Small intestine (tissue), 7 donors: ENCODE data around the gene PTH2. TPM values are rescaled to one million over a fixed set of nuclear protein-coding genes. Genes with fewer than 3 reads are reported as not detected.

ENCODE experiments used
- DNase-seq, 2 donors: peaks; one replicate each; pipeline versions ENCODE4 v3.0.0 to v3.0.0-alpha.2; 2013
- FAIRE-seq: peaks from 2 replicates; lab custom pipeline; 2012; peaks lifted over from hg19 to GRCh38; lab: Jason Lieb, UNC
- H3K27ac ChIP-seq, 3 donors: one replicate each; pipeline ENCODE4 v1.5.1; 2013; ENCODE audit warnings: low read length in 2 of 3, mild to moderate bottlenecking in 2 of 3, control low read depth in 1 of 3, inconsistent platforms in 1 of 3, low read depth in 1 of 3, moderate library complexity in 1 of 3
- H3K27me3 ChIP-seq, 3 donors: one replicate each; pipeline ENCODE4 v1.6.1; 2013; ENCODE audit warnings: low read length in 3 of 3, inconsistent platforms in 1 of 3; ENCODE audit not compliant: control insufficient read depth in 3 of 3, insufficient read depth in 3 of 3
- H3K36me3 ChIP-seq, 3 donors: one replicate each; pipeline ENCODE4 v1.6.1; 2013; ENCODE audit warnings: low read length in 3 of 3, inconsistent platforms in 1 of 3, low read depth in 1 of 3, mild to moderate bottlenecking in 1 of 3, moderate library complexity in 1 of 3; ENCODE audit not compliant: control insufficient read depth in 3 of 3, insufficient read depth in 2 of 3
- H3K4me1 ChIP-seq, 3 donors: one replicate each; pipeline ENCODE4 v1.6.1; 2013; ENCODE audit warnings: low read length in 2 of 3, inconsistent platforms in 1 of 3, low read depth in 1 of 3, mild to moderate bottlenecking in 1 of 3, moderate library complexity in 1 of 3; ENCODE audit not compliant: control insufficient read depth in 3 of 3, insufficient read depth in 2 of 3
- H3K4me3 ChIP-seq, 3 donors: one replicate each; pipeline ENCODE4 v1.5.1; 2013; ENCODE audit warnings: low read length in 3 of 3, control low read depth in 1 of 3, inconsistent platforms in 1 of 3, low read depth in 1 of 3, mild to moderate bottlenecking in 1 of 3, moderate library complexity in 1 of 3
- H3K9me3 ChIP-seq, 2 donors: one replicate each; pipeline ENCODE4 v1.6.1; 2013; ENCODE audit warnings: low read depth in 1 of 2, low read length in 1 of 2; ENCODE audit not compliant: control insufficient read depth in 2 of 2, insufficient read depth in 1 of 2
- WGBS, 3 donors: extraction: QIAGEN DNeasy Blood & Tissue Kit; methylation state at CpG; one replicate each; pipeline ENCODE4 v1.1.7; 2013; 5-methylcytosine and 5-hydroxymethylcytosine counted together
- polyA plus RNA-seq, 4 donors: library from polyadenylated mRNA; stranded (reverse) in 3 of 4; unstranded in 1 of 4; fragments of 200-250 nt in 3 of 4; fragments of 120-200 nt in 1 of 4; gene quantifications; one replicate each; pipeline versions ENCODE4 v1.2.1 to v1.2.3, GENCODE V29; 2013
- donor health status: healthy with polysubstance abuse.
- donor health status: control.
- donor health status: control.
- donor health status: Bipolar disorder and iron deficiency.
- donor health status: healthy.

PTH2 gene
- polyA plus RNA-seq, 4 donors, result not detected

- no peaks in the 10 kb centered on the region for H3K36me3 ChIP-seq
- 65 to 89% (median 66%) methylated on average over 5 of the region's 5 CpGs for WGBS, 3 donors
- no peak overlapping the region for H3K4me3 ChIP-seq
- peaks cover 16 to 73% (median 28%) of the 10 kb centered on the region in 3 donors for H3K27me3 ChIP-seq
- H3K4me1 ChIP-seq, result peaks cover 0 to 2% (median 0%) of the 10 kb centered on the region in 3 donors
- H3K27ac ChIP-seq, result no peak overlapping the region
- DNase-seq, result no peak
- no peak for FAIRE-seq
- H3K9me3 ChIP-seq, result no peaks in the 10 kb centered on the region
Observed at GRCh38 chr19:49418511-49418910, 4.7 kb downstream of the PTH2 start.

GRCh38 chr19:49417088-49417487 lies 6.2 kb downstream of the PTH2 start:
- H3K27me3 ChIP-seq, result peaks cover 5 to 61% (median 17%) of the 10 kb centered on the region in 3 donors

GRCh38 chr19:49415810-49416200 lies 7.4 kb downstream of the PTH2 start:
- DNase-seq (no peak), FAIRE-seq (no peak)
- no peak overlapping the region for H3K4me3 ChIP-seq
- 31 to 69% (median 65%) methylated on average over 2 of the region's 2 CpGs for WGBS, 3 donors
- H3K27ac ChIP-seq, result no peak overlapping the region
- H3K4me1 ChIP-seq, result no peaks in the 10 kb centered on the region
- peaks cover 0 to 50% (median 9%) of the 10 kb centered on the region in 3 donors for H3K27me3 ChIP-seq
- no peaks in the 10 kb centered on the region for H3K36me3 ChIP-seq
- H3K9me3 ChIP-seq, result no peaks in the 10 kb centered on the region

More at GRCh38 chr19:49417088-49417487, 6.2 kb downstream of the PTH2 start:
- DNase-seq (no peak), FAIRE-seq (no peak)
- Histone ChIP-seq H3K36me3 (no peaks in the 10 kb centered on the region), H3K27ac (no peak overlapping the region), H3K4me3 (no peak overlapping the region), H3K4me1 (no peaks in the 10 kb centered on the region), H3K9me3 (no peaks in the 10 kb centered on the region)
- WGBS, 3 donors, result 35 to 50% (median 36%) methylated on average over 7 of the region's 7 CpGs

GRCh38 chr19:49415102-49415809 lies 8.0 kb downstream of the PTH2 start:
- 47 to 68% (median 65%) methylated on average over 15 of the region's 15 CpGs for whole genome bisulfite sequencing, 3 donors
- Histone ChIP-seq H3K27me3 (peaks cover 0 to 44% (median 9%) of the 10 kb centered on the region in 3 donors), H3K27ac (no peak overlapping the region), H3K9me3 (no peaks in the 10 kb centered on the region), H3K4me3 (no peak overlapping the region), H3K36me3 (no peaks in the 10 kb centered on the region), H3K4me1 (no peaks in the 10 kb centered on the region)
- DNase-seq (no peak), FAIRE-seq (no peak)

GRCh38 chr19:49414256-49414655 lies 9.0 kb downstream of the PTH2 start:
- Histone ChIP-seq H3K4me3 (no peak overlapping the region), H3K27me3 (peaks cover 0 to 37% (median 9%) of the 10 kb centered on the region in 3 donors), H3K36me3 (no peaks in the 10 kb centered on the region), H3K27ac (no peak overlapping the region), H3K9me3 (no peaks in the 10 kb centered on the region), H3K4me1 (no peaks in the 10 kb centered on the region)
- DNase-seq, result no peak
- 83 to 85% (median 84%) methylated on average over 3 of the region's 3 CpGs for WGBS, 3 donors
- FAIRE-seq, result no peak

- peak in 1 of 2 donors; percentile 38 for DNase-seq
- no peak for FAIRE-seq
Observed at GRCh38 chr19:49413348-49413747, 9.9 kb downstream of the PTH2 start.

GRCh38 chr19:49411681-49412326 lies 11.4 kb downstream of the PTH2 start:
- FAIRE-seq (no peak), DNase-seq (no peak)
- Histone ChIP-seq H3K9me3 (no peaks in the 10 kb centered on the region), H3K4me1 (no peaks in the 10 kb centered on the region), H3K27ac (no peak overlapping the region), H3K36me3 (no peaks in the 10 kb centered on the region), H3K4me3 (no peak overlapping the region), H3K27me3 (peaks cover 0 to 17% (median 2%) of the 10 kb centered on the region in 3 donors)
- 44 to 75% (median 71%) methylated on average over 3 of the region's 3 CpGs for WGBS, 3 donors

More at GRCh38 chr19:49413348-49413747, 9.9 kb downstream of the PTH2 start:
- Histone ChIP-seq H3K4me3 (no peak overlapping the region), H3K27me3 (peaks cover 0 to 28% (median 2%) of the 10 kb centered on the region in 3 donors), H3K36me3 (no peaks in the 10 kb centered on the region), H3K4me1 (no peaks in the 10 kb centered on the region), H3K9me3 (no peaks in the 10 kb centered on the region), H3K27ac (no peak overlapping the region)
- 62 to 79% (median 71%) methylated on average over 9 of the region's 9 CpGs for WGBS, 3 donors

GRCh38 chr19:49409441-49410029 lies 13.7 kb downstream of the PTH2 start:
- Histone ChIP-seq H3K4me3 (no peak overlapping the region), H3K36me3 (no peaks in the 10 kb centered on the region), H3K27ac (peak overlapping the region in 1 of 3 donors; percentile 47), H3K9me3 (no peaks in the 10 kb centered on the region), H3K27me3 (peaks cover 0 to 11% (median 2%) of the 10 kb centered on the region in 3 donors), H3K4me1 (no peaks in the 10 kb centered on the region)
- no peak for FAIRE-seq
- DNase-seq, result peak in 1 of 2 donors; percentile 44
- WGBS, 3 donors, result 49 to 65% (median 55%) methylated on average over 5 of the region's 5 CpGs
